ENCODE results near the gene KNDC1.

- TF ChIP-seq EZH2 (IDR thresholded peaks at IDR 0.05; ENCODE audit: borderline replicate concordance, low read length) (no peak), CTCF (IDR thresholded peaks at IDR 0.05; ENCODE audit: low read length) (no peak)
Observed at GRCh38 chr10:133201948-133202725, 42.1 kb downstream of the KNDC1 start.
